ENCODE results near the gene PDE4B.

The PDE4B gene

DNA sequence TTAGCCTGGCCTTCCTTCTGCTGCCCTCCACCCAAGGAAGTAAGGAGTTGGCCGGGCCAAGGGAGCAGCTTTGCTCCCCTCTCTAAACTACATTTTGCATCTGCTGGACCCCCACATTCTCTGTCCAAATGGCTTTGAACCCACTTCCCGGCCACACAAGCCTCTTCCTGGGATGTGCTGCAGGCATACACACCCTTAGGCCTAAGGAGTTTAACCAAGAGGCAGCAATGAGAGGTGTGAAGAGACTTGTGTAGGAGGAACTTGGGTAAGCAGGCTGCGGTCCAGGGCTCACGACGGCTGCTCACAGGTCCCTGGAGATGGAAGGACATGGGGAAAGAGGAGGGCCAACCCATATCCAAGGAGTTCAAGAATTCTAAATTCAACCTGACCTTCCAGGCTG lies 544.6 kb downstream of the PDE4B start:
- DNase-seq (ENCODE audit: low read depth): no peak

DNA sequence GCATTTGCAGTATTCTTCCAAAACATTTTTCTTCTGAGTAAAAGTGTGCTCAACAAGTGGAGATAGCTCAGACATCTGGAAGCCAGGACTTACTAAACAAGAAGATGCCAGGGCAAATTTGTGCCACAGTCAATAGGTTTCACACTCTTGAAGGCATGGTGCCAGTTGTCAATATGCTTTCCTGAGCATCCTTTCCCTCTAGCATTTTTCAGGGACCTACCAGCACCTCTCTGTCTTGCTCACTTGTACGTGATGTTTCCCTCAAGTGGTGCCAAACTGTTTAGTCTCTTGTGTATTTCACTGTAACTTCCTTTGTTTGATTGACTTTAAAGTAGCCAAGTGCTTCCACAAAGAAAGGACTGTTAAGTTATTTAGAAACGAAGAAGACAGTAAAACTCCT lies 547.2 kb downstream of the PDE4B start:
- no peak for DNase-seq (ENCODE audit: low read depth)

DNA sequence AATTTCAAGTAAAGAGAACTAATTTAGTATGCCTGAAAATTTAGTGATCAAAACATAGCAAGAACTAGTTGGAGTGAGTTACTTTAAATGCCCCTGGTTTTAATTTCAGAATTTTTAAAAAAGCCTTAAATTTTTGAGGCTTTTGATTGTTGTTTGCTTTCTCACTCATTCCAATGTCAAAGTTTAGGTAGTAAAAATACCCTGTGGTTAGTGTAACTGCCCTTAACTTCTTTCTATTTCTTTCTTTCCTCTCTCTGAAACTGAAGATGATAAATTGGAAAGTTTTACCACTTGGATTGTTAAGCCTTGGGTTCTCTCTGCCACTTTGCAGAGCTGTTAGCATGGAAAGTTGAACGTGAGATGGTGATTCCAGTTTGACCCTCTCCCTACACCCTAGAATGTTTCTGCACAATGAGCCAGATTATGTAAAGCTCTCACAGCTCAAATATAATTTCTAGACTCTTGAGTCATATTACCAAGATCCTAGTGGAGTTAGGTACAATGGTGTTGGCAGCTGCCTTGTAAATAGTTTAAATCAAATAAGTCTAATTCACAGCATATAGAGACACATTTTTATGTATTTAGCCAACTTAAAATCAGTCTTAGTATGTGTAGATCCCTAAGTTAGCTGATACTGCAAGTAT lies 548.9 kb downstream of the PDE4B start:
- DNase-seq (ENCODE audit: low read depth): no peak

DNA sequence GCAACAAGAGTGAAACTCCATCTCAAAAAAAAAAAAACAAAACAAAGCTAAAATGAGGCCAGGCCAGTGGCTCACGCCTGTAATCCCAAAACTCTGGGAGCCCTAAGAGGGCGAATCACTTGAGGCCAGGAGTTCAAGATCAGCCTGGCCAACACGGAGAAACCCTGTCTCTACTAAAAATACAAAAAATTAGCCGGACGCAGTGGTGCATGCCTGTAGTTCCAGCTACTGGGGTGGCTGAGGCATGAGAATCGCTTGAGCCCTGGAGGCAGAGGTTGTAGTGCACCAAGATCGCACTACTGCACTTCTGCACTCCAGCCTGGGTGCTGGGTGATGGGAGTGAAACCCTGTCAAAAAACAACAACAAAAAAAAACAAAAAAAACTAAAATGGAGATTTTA lies 550.0 kb downstream of the PDE4B start:
- no peak for DNase-seq (ENCODE audit: low read depth)

DNA sequence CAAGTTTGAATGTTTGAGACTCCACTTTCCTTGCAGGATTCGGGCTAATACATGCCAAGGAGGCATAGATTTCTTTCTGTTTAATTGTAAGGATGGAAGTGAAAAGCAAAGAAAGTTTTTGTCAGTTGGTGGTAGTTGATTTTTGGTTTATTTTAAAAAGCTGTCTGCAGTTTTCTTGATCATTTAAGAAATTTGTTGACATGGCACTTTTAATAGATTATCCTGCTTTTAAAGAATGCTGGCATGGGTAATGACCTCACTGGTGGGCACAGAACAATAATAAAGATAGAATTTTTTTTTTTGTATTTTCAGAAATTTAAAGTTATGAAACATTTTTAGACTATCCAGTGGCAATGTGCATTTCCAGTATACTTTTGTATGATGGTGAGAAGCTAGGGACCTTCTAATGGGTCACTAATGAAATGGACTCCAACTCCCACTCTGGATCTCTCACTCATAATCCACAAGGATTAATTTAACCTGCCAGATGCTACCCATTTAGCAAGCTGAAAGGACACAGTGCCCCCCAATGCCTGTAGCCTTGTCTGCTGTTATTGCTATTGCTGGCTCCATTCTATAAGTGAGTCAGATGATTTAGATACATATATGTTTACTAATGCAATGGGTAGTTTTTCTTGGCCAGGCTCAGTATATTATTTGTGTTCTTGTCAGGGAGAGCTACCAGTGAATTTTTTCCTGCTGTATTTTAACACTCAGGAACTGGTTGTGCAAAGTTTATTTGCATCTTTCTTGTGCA lies 551.1 kb downstream of the PDE4B start:
- no peak for DNase-seq (ENCODE audit: low read depth)

DNA sequence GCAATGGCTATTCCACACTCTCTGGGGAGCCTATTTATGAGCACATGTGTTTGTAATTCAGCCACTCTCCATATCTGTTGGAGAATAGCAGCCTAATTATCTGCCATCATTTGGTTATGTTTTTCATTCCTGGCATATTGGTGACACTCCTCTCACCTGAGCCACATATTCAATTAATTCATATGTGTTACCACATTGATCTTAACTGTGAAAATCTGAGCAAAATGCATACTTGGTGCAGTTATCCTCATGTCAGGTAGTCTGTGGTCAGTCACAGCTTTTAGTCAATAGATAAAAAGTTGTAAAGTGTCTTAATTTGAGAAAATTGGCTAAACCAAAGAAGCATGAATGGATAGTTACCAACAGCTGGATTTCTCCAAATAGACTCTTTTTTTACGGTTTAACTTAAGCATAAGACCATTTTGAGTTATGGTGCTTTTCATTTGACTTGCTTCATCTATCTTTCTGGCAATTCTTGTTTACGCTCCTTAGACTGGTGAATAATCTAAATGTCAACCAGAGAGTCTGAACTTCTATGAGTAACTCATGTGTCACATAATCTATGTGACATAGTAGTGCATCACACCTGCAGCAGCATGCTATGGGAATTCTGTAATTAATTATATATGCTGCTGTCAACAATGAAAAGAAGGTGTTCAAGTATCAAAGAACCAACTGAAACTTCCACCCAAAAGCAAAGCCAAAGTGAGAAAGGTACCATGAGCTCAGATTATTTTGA lies 553.5 kb downstream of the PDE4B start:
- DNase-seq (ENCODE audit: low read depth): no peak

DNA sequence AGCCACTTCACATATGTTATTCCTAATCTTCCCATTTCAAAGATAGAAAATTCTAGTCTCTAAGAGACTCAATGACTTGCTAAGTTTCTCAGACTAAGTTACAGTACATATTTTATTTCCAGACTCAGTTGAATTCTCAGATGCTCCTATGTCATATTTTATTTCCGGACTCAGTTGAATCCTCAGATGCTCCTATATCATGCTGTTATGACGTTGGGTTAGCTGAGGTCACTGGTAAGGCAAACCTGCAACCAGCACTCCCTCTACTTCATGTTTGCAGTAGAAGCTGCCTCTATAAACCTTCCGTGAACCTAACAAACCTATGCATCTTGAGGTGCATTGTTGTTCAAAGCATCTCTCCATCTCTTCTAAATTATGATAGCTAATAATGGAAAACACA lies 554.2 kb downstream of the PDE4B start:
- DNase-seq (ENCODE audit: low read depth): no peak

DNA sequence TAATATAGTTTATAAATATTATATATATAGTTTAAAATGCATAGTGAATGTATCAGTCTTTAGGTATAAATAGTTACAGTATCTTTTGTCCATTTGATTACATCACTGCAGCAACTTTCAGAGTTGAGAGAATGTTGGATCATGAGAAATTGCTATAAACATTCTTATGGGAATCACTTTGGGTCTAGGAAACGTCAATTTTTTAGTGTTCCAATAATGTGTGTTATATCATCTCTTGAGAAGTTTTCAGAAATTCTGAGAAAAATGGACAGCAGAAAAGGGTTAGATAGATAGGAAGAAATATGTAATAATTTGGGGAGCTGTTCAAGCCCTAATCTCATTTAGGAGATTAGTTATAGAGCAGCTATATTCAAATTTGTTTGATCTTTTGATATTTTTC lies 556.1 kb downstream of the PDE4B start:
- DNase-seq (ENCODE audit: low read depth): no peak

DNA sequence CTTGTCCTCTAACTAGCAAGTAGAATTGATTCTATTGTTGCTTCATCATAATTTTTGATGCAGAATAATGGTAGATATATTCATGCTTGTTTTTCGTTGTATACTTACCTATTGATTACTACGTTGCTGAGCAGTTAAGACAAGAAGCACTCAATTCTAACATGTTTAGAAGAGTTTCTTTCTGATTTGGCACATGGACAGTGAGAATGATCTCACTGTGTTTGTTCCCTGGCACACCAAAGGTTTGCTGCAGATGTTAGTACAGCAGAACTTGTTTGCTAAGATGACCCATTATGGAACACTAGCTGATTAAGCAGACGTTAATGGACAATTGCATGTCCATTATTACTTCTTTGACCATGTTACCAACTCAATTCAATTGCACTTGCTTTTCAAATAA lies 556.5 kb downstream of the PDE4B start:
- DNase-seq (ENCODE audit: low read depth): no peak

DNA sequence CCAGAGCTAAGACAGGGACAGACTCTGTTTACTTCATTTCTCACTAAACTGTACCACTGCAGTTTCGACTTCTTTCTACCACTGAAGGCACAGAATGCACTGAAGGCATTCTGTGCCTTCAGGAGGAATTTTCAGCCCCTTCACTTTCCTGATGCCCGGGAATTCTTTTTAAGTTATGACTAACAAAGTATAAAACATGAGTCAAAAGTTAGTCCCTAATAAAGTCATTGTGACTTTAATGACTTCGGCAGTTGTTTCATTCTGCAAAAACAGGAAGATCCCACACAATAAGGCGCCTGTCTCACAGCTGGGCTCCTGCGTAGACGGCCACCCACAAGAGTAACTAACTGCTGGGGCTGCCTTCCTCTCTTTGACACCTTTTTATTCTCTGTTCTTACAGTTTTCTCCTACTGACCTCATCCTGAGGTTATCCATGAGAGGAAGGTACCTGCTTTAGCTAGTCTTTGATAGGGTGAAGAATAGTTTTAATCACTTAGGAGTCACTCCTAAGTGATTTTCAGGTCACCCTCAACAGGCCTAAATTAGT lies 557.4 kb downstream of the PDE4B start:
- DNase-seq (ENCODE audit: low read depth): no peak

DNA sequence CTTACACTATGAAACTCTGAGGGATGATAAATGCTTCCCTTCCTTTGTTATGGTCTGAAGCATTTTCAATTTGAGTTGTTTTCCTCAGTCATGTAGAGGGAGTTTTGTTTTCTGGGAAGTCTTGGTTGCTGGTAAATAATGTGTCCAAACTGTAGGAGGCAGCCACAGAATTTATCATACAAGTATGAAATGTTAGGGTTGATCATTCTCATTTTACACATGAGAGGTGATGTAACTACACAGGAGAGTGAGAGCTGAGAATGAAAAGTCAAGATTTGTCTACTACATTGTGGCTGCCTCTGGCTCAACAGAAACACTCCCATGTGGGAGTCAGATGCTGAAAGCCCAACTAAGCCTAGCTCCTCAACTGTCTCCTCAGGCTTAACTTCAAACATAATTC lies 558.8 kb downstream of the PDE4B start:
- DNase-seq (ENCODE audit: low read depth): no peak

DNA sequence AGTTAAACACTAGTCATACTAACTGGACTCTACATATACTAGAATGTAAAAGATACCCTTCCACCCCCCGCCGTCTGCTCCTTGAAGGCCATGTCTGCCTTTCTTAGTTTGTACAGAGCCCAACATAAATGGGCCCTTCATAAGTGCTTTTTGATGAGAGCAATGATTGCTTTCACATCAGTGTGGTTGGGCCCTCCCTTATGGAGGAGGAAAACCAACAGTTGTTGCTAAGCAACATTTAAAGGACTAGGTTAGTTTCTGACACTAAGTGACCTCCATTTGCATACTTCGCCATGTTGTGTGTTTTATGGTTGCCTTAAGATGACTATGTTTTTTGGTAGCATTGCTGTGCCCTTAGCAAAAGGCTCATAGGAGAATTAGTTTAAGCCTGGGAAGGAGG lies 559.2 kb downstream of the PDE4B start:
- DNase-seq (ENCODE audit: low read depth): no peak

DNA sequence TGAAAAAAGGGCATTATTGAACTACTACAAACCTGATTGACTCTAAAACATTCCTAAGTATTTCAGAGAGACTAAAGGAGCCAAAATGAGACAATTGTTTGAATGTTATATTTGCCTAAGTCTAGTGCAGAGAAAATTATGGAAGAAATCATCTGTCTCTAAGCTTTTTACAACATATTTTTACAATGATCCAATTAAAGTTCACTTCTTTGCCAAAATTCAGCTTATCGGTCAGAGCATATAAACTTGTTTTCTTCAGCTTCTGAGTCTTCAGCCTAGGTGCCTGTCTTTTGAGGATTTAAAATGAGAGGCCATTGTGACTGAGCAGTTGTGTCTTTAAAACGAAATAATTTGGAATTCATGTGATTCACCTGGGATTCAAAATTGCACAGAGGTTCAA lies 560.1 kb downstream of the PDE4B start:
- no peak for DNase-seq (ENCODE audit: low read depth)

DNA sequence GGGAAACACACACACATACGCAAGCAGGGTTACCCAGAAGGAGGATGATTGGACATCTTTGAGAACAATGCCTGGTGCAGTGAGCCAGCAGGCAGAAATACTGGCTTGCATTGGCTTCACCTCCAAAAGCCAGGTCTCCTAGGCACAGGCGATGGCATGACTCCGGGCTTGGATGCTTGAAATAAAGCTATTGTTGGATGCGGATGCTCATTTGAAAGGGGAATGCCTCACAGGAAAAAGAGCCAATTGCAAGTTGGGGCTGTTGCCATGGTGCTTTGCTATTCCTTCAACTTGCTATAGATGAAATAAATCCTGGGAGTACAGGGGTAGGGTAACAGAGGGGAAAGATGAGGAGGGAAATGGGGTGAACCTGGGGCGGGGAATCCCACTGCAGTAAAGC lies 560.6 kb downstream of the PDE4B start:
- no peak for DNase-seq (ENCODE audit: low read depth)

DNA sequence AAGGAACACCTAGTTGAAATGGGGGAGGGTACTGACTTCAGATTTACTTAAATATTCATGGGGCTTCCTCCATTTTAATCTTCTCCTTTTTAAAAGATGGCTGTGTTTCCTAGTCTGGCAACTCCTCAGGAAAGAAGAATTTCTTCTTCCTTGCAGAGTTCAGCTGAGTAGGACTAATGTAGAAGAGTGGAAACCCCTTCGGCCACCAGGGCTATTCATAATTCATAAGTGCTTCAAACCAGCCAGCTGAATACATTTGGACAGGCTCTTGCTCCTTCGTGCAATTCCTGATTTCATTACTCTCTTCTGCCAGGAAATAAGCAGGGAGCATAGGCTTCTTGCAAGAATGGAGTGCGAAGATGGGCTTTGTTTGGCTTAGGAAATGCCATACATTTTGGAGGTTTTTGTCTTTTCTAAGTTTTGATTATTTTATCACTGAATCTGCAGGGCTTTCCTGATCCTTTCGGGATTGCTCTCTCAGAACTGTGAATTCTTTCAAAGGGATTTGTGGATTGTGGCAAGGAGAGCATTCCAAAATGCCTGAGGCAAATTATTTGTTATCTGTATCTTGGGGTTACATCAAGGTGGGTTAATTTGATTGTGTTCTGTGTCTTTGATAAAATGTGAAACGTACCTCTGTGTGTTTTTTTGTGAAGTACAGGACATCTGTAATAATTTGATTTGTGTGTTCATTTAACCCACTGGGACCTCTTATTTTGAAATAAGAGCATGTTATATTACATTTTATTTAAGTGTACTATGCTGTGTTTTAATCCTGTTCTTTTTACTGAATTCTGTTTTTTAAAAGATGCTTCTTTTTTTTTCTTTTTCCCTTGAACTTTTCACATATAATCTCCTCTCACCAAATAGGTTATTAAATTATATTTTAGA lies 561.9 kb downstream of the PDE4B start:
- DNase-seq (ENCODE audit: low read depth): no peak

DNA sequence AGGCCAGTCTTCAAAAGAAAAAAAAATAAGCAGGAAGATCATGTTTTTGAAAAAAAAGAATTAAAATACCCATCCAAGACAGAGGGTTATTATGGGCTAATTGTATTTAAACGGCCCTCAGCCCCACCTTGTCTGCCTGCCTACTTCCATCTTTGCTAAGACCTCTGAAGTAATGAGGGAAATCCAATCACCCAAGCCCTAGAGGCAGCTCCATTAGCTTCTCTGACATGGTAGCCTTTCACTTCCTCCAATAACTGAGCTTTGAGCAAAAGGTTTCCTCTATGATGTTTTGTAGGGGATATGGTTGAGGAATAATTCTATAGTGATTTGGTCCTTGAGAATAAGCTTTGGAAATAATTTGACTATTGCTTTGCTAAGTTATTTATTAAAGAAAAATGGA lies 563.1 kb downstream of the PDE4B start:
- no peak for DNase-seq (ENCODE audit: low read depth)

DNA sequence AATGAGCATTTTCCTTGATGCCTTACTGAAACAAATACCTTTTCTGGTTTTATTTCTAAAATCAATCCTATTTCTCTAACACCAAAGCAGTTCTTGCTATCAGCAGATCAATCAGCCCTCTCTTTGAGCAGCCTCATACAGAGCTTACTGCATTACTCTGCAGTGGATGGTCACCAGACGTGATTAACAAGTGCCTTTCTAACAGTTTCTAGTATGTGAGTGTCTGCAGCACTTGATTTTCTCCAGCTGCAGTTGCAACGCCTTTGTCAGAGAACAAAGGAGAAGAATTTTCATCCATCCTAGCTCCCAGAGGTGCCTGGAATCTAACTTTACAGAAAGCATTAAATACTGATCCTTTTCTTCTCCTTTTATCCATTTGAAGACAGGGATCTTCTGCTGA lies 563.9 kb downstream of the PDE4B start:
- DNase-seq (ENCODE audit: low read depth): no peak

DNA sequence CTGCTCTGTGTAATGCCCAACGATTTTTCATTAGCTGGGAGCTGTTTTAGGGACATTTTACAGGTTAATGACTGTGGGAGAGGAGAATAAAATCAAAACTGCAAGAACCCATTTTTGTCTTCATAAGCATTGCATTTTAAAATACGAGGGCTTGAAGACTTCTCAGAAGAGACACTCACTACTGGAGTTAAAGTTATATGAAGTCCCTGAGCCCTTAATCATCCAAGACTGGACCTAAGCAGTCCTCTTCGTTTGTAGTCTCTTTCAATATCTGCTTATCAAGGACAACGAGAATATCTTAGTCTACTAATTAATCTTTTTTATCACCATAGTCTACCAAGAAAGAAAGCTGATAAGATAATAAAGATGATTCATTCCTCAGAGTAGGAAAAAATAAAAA lies 564.3 kb downstream of the PDE4B start:
- DNase-seq (ENCODE audit: low read depth): no peak

DNA sequence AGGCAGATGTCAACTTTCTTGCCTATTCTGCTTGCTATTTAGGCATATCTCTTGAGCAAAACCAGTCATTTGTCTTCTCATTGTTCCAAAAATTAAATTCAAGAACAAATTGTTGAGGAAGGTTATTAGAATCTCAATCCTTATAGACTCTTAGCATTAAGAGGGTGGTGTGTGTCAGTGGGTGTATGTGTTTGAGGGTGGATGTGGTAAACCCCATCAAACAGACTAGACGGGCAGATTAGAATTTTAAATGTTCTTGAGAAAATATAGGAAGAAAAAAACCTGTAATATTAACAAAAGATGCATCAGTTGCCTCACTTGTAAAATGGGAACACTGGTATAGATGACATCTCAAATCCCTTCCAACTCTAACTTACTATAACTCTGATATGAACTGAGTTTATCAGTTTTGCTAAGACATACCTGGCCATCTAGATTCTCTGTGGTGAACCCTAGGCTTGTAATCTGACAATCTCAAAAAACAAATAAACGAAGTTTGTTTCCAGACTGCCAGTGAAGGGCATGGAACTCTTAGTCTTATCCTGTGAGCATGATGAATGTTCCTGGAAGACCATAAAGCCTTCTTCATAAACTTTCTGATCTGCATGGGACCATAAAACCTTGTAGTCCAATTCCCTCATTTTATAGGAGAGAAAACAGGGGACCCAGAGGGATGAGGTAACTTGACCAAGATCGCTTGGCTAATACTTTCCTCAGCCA lies 564.9 kb downstream of the PDE4B start:
- no peak for DNase-seq (ENCODE audit: low read depth)

DNA sequence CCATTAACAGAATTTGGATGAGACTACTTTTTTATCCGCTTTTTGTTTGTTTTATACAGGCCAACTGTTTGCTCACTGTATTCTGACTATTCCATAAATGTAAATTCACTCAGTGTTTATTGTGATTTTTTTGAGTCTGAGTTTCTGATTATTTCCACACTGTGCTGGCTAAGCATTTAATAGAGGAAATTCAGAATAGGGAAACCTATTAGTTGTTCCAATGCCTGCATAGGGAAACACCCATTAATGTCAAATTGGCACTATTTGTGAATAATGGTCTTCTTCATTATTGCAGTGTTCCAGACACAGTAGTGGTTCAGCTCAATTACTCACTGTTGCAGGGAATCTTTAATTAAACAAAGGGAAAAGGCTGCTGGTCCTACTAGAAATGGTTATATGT lies 566.6 kb downstream of the PDE4B start:
- no peak for DNase-seq (ENCODE audit: low read depth)

DNA sequence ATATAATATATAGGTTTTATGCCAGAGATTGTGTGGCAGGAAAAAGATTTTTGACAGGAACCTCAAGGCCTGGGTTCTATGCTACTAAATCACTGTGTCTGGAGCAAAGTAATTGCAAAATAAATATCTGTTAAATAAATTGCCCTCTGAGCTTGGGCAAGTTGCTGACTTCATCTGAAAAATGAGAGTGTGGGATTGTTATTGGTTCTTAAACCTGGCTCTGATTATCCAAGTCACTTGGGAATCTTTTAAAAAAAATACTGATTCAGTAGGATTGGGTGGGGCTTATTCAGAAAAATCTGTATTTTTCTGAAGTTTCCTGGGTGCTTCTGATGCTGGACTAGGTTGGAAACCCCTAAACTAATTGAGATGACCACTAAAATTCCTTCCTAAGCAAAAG lies 567.1 kb downstream of the PDE4B start:
- no peak for DNase-seq (ENCODE audit: low read depth)

Measured in stromal cell of bone marrow (primary cell).